ENCODE data around the gene IRAK1BP1.
"Not testable (repeated sequence)": the region's sequence is repeated elsewhere in the genome, so short reads cannot be mapped to it uniquely, and the experiment has no call there.

IRAK1BP1 gene

DNA sequence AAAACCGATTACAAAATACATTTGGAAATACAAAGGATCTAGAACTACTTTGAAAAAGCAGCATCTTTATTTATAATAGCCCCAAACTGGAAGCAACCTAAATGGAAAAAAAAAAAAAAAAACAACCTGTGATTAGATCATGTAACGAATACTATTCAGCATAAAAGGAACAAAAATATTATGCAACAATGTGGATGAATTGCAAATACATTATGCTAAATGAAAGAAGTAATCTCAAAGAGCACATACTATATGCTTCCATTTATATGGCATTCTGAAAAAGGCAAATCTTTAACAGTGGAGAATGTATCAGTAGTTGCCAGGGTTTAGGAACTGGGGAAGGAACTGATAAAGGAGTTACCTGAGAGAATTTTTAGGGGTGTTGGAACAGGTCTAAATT is 28.9 kb downstream of the IRAK1BP1 start:
- DNase-seq (ENCODE audit: low spot score), result no peak

DNA sequence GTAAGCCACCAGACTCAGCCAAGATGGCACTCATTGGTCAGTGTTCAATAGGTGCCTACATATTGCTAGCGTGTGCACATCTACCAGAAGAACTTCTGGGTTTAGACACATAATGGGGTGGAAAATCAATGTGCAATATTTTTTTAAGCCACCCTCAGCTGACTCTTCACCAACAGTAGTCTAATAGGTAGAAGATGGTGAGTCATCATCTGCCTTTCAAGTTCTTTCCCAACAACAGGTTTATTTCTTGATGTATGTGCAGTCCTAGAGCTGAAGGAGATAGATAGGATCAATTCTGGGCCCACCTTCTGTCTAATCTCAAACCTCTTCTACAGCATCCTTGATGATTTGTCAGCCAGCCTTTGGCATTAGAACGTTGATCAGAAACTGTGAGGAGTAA is 41.3 kb downstream of the IRAK1BP1 start:
- no peak for DNase-seq (ENCODE audit: low spot score)

DNA sequence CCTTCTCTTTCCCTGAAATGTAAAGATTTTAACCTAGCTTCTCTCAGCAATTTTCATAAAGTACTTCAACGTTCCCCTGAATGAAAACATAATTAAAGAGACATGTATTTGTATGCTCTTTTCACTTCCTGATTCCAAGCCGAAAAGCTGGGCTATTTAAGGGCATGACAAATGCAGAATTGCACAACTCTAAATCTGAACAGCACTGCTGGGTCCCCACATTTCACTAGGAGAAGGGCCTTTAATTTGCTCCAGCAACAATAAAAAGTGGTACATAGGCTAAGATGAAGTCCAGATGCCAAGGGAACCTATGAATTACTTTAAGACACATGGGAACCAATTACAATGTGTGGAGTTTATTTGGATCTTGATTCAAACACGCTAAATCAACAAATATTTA is 42.0 kb downstream of the IRAK1BP1 start:
- no peak for DNase-seq (ENCODE audit: low spot score)

DNA sequence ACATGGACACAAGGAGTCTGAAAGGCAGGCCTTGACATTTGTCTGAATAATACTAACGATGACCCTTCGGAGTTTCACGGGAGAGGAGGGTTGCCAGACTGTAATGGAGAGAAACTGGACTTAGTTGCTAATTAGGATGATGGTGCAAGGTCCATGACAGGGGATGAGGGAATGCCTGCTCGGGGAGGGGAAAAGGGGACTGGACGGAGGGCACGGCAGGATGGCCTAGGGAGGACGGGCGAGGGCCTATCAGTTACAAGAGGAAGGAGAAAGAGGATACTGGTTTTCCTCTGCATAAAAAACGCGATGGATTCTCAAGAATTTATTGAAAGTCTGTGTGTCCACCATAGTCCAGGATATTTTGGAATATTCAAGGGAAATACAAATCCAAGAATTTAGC is 42.7 kb downstream of the IRAK1BP1 start:
- no peak for DNase-seq (ENCODE audit: low spot score)

DNA sequence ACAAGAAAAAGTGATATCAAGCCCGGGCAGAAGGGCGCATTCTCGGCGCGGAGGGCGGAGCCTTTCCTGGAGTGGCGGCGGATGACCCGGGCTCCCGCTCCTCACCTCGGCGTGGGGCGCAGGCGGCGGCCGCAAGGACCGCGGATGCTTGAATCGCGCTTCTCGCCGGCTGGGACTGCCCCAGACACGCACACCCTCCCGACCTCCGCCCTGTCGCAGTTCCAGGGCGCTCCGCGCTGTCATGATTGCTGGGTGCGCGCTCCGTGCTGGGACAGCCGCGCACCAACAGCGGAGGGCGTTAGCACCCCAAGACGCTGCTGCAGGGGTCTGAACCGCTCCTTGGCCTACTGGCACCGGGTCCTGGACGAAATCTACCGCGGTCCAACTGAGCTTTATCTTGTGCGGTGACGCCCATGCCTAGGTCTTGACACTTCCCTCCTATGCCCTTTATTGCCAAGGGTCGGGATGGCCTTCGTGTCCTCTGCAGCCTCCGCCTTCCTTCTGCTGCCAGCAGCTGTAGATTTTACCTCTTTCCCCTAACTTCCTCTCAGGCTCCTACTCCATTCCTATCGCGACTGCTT is 43.3 kb downstream of the IRAK1BP1 start:
- no peak for DNase-seq (ENCODE audit: low spot score)

DNA sequence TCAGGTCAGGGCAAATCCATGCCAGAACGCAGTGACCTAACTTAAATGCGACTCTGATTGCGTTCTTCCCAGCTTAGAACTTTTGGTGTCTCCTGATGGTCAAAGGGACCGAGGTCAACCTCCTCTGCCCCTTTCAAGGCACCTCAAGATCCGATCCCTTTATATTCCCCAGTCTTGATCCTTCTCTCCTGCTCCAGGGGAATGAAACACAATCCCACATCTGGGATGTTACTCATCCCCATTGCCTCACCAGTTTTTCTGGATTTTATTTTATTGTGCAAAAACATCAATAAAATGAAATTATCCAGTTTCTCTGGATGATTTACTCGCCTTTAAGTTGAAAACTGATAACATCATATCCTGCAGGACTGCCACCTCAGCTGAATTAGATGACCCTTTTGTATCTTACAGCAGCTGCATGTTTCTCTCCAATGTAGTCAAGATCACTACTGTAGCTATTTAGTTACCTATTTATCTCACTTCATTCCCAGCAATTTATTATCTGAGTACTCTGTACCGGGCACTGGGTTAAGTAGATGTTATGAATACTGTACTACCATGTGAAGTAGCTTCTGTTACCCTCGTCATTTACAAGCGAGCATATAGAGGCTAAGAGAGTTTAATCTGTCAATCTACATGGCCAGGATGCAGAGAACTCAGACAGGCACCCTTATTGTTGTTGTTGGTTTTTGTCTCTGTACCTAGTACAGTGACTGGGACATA is 44.0 kb downstream of the IRAK1BP1 start:
- no peak for DNase-seq (ENCODE audit: low spot score)

DNA sequence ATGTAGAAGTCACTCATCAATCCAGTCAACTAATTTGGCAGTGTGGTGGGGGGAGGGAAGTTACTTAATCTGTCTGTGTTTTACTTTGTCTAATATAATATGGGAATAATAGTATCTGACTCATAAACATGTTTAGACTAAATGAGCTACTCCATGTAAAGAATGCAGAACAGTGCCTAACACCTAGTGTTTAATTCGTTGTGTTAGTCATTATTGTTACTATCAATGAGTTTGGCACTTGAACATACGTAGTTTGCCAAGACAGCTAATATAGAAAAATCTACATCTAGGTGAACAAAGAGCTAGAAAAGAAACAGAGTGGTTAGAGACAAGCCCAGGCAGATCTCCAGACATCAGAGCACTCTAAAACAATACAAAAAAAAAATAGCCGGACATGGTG is 49.1 kb downstream of the IRAK1BP1 start:
- no peak for DNase-seq (ENCODE audit: low spot score)

DNA sequence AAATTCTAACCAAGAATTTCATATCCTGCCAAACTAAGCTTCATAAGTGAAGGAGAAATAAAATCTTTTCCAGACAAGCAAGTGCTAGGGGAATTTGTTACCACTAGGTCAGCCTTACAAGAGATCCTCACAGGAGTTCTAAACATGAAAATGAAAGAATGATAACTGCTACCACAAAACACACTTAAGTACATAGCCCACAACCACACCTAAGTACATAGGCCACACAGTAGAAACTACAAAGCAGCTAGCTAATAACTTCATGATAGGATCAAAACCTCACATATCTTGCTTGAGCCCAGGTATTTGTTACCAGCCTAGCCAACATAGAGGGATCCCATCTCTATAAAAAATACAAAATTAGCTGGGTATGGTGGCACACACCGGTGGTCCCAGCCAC is 50.4 kb downstream of the IRAK1BP1 start:
- DNase-seq (ENCODE audit: low spot score), result no peak

DNA sequence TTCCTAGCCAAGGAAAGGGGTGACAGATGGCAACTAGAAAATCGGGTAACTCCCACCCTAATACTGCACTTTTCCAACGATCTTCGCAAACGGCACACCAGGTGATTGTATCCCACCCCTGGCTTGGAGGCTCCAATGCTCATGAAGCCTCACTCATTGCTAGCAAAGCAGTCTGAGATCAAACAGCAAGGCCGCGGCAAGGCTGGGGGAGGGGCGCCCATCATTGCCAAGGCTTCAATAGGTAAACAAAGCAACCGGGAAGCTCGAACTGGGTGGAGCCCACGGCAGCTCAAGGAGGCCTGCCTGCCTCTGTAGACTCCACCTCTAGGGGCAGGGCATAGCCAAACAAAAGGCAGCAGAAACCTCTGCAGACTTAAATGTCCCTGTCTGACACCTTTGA is 53.8 kb downstream of the IRAK1BP1 start:
- DNase-seq (ENCODE audit: low spot score), result not testable (repeated sequence)

DNA sequence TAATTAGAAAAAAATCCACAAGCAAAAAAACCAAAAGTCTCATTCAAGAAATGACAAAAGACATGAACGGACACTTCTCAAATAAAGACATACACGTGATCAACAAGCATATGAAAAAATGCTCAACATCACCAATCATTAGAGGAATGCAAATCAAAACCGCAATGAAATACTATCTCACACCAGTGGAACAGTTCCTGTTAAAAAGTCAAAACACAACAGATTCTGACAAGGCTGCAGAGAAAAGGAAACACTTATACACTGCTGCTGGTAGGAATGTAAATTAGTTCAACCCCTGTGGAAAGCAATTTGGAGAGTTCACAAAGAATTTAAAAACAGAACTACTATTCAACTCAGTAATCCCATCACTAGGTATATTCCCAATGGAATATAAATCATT is 58.0 kb downstream of the IRAK1BP1 start:
- DNase-seq (ENCODE audit: low spot score), result no peak

DNA sequence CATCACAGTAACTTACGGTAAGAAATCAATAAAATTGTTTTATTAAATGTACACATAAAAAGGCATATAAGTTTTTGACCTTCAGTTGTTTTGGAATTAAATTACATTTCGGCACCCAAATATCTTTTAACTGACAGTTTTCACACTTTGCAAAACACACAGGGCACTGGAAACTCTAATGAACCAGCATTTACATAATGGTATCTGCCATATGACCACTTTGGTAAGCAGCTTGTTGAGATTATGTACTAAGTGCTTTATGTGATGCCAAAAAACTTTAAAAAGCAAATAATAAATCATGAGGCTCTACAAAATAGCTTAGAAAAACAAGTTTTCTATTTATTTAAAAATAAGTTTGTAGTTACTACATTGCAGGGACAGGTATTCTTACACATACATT is 68.2 kb downstream of the IRAK1BP1 start:
- DNase-seq (ENCODE audit: low spot score), result no peak

DNA sequence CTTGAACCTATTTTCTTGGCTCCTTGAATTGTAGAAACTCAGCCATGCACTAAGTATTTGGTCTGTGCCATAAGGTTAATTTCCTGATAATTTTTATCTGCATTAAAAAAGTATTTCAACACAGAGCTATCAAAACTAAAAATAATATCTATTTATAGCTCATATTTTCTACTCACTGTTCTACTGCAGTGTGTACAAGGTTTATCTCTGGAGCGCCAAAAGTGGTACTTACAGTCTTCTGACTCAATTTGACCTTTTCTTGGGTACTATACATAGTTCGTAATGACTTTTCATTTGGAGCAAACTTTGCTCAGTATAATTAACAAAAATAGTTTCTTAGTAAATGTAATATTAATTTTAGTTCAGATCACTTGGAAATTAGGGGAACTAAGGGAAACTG is 69.2 kb downstream of the IRAK1BP1 start:
- DNase-seq (ENCODE audit: low spot score), result no peak

DNA sequence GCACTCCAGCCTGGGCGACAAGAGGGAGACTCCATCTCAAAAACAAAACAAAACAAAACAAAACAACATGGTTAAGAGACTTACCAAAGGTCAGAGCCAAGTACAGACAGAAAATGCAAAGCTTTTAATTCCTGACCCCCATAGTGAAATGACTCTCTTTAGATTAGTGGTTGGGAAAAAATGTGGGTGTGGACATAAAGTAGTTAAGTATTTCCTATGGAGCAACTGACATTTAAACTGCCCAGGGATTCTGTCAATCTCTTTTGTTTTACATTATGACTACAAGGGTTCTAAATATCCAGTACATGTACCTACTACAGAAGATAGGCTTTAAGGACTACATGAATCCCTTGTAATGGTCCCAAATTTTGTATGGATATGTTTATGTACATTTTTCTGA is 75.1 kb downstream of the IRAK1BP1 start:
- no peak for DNase-seq (ENCODE audit: low spot score)

DNA sequence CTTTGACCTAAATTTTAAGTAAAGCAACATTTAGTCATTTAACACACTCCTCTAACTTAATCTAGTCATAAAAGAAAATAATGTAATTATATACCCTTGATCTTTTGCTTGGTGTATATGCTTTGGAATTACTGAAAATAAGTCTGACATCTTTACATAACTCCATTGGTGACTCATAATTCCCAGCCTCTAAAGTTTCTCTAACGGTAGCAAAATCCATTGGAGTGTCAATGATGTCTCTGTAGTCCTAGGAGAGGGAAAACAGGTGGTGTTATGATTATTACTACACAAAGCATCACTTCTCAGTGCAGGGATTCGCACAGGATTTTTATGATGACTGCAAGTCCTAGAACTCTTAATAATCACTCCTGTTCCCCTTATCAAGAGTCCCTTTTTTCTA is 80.2 kb downstream of the IRAK1BP1 start:
- no peak for DNase-seq (ENCODE audit: low spot score)

DNA sequence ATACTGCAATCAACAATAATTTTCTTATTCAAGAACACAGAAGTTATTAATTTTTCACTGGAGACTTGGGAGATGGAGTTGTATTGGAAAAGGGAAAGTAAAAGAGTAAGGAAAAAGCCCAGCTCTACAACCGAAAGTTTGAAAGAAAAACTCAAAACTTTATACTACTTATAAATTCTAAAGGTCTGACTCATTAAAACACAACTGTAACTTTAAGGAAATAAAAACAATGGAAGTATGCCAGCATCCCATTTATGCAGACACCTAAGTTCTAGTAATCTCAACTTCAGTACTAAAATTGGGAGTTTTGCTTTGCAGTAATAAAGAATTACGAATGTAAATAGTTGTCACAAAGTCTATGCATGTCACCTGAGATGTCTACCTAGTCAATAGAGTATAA is 80.6 kb downstream of the IRAK1BP1 start:
- no peak for DNase-seq (ENCODE audit: low spot score)

DNA sequence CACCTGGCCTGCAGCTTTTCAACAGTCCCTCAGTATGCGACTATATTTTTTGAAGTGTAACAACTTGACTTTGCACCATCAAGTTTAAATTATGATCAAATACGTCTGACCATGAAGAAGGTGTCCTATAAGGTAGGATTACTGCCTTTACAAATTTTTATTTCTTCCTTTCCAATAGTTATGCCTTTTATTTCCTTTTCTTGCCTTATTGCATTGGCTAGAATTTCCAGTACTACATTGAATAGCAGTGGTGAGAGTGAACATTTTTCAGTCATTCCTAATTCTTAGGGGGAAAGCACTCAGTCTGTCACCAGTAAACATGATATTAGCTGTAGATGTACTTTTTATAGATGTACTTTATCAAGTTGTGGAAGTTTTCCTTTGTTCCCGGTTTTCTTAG is 81.4 kb downstream of the IRAK1BP1 start:
- DNase-seq (ENCODE audit: low spot score), result no peak

DNA sequence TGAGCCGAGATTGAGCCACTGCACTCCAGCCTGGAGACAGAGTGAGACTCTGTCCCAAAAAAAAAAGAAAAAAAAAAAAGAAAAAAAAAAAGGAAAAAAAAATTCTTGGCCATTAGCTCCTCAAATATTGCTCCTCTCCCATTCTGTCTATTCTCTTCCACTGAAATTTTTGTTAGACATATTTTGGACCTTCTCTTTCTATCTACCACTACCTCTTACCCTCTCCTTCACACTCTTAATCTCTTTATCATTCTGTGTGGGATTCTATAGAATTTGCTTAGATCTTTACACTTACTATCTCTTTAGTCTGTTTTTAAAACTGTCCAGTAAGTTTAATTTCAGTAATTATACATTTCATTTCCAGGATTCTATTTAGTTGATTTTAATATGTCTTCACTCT is 85.0 kb downstream of the IRAK1BP1 start:
- no peak for DNase-seq (ENCODE audit: low spot score)
